Ramos (cell line): ENCODE results near the gene ADH4.

Source experiments
- in situ Hi-C: fragments of 300-500 bp; cut with MboI; formaldehyde crosslinking; loops from one replicate; pipeline ENCODE4 v1.14.3; 2022; ENCODE audit warnings: low sequenced_read_pairs; ENCODE audit not compliant: unreplicated experiment

Gene ADH4

DNA sequence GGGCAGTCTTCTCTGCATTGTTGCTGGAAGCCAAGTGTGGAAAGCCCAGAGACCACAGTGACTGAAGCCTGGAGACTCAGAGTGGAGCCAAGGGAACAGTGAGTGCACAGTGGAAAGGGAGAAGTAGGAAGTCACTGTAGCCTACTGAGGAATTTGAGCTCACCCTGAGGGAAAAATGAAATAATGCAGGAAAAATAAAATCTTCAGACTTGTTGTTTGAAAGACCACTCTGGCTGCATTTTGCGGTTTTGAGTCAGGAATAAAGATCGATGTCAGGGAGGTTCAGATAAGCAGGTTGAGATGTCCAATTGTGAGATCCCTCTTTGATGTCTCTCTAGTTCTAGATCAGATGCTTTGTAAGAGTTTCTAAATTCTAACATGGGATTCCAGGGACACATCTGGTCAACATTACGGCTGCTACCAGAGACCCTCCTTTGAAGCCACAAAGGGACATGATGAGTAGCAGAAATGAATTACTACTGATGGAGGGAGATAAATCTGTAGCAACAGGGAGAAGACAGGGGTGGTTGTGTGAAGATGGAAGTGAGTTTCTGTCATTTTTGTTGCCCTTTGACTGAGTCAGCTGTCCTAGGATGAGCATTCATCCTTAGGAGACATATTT lies 8.4 kb downstream of the ADH4 start:
- in situ Hi-C loops: no loop called here

DNA sequence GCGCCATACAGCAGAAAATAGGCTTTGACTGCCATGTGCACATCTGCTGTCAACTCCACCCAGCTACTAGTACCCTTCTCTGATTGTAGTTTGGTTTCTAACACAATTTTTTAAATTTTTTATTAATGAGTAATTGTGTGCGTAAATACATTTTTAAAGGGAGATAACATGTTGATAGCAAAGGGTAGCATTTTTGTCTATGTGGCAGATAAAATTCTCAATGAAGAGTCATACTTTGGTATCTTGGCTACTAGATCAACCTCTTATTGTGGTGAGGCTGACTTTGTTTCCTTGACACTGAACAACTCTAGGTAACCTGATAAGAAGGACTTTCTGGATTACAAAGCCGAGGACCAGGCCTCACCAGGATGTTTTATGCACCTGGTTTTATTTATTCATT lies 9.5 kb downstream of the ADH4 start:
- in situ Hi-C loops: no loop called here

DNA sequence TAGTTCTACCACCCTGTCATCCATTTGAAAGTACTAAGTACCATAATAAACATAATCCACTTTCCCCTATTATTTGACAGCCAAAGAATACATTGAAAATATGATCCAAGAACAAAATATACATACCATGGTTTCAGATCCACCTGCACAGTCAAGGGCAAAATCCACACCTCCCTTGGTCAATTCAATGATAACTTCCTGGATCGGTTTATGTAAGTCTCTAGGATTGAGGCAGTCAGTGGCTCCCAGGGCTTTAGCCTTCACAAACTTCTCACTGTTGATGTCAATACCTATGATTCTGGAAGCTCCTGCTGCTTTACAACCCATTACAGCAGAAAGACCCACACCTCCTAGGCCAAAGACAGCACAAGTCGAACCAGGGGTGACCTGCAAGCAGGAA lies 12.7 kb downstream of the ADH4 start:
- in situ Hi-C loops: no loop called here

DNA sequence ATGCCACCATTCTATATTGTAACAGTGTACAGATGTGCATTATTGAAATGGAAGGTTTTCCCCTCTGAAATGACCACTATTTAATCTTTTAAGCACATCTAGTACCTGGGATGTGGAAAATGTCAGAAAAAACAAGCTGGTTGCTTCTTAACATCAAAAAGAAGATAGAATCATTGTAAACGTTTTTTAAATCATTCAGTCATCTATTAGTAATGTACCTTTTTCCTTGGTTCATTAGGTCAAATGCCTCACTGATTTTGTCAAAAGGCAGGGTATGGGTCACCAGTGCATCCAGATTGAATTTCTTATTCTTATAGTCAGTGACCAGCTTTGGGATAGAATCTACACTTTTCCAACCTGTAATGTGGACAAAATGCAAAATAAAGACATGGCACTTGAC lies 17.7 kb downstream of the ADH4 start:
- in situ Hi-C loops: no loop called here

DNA sequence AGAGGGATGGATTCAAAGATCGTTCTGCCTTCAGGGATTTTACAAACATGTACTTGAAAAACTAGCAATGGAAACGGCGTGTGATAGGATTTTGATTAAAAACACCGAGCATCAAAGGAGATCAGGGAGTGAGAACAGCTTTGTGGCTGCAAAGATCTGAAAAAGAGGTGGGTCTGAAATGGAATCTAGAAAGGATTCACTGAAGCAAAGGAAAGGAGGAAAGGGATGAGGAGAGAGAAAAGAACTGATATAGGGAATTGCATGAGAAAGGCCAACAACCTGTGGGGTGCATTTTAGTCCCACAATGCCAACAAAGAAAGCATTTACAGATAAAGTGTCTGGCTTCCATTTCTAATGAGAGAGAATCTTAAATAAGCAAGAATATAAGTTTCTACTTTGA lies 23.1 kb downstream of the ADH4 start:
- in situ Hi-C loops: loop anchor here (25.0 kb wide), 1 partner anchor 291 kb away; no protein-coding TSS in a partner anchor

DNA sequence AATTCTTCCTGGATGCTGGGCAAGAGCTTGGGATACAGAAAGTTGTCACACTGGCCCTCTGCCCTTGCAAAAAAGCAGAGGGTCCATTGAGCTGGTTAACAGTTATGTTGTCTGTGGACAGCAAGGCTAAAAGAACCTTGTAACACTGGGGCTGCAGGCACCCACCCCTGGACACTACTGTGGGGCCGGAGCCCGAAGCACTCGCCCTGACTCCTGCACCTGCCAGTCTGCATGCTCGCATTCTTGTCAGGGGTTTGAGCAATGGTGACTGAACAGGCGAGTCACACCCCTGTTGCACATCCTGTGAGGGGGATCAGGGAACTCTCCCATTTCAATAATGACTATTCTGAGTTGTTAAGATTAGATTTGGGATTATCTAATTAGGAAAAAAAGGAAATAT lies 23.6 kb downstream of the ADH4 start:
- in situ Hi-C loops: loop anchor here (25.0 kb wide), 1 partner anchor 292 kb away; no protein-coding TSS in a partner anchor

DNA sequence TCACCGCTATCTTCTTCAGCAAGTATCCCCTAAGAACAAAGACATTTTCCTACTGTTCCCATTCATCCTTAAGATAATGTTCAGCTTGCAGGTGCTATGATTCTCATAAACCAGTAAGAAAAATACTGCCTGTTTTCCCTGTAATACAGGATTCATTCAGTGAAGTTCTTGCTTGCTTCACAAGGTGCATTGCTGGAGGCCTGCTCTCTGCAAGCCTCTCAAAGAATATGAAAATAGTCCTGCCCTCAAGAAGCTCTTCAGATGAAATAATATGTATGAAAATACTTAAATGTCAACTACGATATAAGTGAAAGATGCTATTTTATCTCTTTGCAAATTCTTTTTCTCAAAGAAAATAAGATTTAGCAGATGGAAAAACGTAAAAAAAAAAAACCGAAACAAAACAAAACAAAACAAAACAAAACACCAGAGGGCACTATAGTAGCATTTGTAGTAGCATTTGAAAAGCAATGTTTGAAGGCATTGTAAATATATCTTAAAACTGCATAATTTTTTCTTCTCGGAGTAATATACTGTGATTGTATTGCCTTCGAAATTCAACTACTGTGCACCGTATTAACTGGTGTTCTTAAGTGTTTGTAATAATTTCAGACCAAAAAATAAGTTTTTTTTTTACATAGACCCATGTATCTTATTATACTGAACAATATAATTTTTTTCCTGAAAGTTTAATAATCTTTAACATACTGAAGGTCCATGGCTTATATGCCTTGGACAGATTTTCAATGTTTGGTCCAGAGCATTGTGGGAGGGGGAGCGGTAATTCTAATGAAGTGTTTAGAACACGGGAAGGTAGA lies 26.0 kb downstream of the ADH4 start:
- in situ Hi-C loops: loop anchor here (25.0 kb wide), 1 partner anchor 294 kb away; no protein-coding TSS in a partner anchor

DNA sequence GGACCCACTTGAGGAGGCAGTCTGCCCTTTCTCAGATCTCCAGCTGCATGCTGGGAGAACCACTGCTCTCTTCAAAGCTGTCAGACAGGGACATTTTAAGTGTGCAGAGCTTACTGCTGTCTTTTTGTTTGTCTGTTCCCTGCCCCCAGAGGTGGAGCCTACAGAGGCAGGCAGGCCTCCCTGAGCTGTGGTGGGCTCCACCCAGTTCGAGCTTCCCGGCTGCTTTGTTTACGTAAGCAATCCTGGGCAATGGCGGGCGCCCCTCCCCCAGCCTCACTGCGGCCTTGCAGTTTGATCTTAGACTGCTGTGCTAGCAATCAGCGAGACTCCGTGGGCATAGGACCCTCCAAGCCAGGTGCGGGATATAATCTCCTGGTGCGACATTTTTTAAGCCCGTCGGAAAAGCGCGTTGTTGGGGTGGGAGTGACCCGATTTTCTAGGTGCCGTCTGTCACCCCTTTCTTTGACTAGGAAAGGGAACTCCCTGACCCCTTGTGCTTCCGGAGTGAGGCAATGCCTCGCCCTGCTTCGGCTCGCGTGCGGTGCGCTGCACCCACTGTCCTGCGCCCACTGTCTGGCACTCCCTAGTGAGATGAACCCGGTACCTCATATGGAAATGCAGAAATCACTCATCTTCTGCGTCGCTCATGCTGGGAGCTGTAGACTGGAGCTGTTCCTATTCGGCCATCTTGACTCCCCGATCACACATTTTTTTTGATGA lies 26.8 kb downstream of the ADH4 start:
- in situ Hi-C loops: loop anchor here (25.0 kb wide), 1 partner anchor 295 kb away; no protein-coding TSS in a partner anchor

DNA sequence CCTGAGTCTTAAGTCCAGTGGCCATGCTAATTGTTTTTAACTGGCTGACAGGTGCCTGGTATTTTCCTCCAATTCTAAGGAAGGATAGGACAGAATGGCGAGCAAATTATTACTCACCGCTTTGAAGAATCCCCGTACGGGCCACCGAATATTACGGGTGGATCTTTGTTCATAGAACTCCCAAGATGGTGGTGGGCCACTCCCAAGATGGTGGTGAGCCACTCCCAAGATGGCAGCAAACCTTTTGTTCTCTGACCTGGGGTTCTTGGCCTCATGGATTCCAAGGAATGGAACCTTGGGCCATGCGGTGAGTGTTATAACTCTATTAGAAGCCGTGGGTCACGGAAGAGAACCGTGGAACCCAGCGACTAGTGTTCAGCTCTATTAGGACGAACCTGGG lies 34.8 kb downstream of the ADH4 start:
- in situ Hi-C loops: loop anchor here (25.0 kb wide), 1 partner anchor 303 kb away; no protein-coding TSS in a partner anchor

DNA sequence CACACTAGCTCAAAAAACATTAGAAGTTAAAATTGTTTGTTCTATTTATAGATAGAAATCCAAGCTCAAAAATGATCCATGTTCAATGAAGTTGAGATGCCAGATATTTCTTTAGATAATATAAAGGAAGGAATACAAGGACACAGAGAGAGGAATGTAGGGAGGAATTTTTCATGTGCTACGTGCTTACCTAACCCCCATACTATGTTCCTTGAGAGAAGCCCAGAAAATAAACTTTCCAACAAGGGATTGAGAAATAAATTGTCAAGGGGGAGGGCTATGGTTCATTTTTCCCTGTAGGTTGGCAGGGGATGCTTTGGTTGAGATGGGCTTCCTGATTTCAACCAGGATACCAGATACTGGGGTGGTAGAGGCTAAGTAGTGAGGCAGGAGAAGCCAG lies 39.9 kb downstream of the ADH4 start:
- in situ Hi-C loops: loop anchor here (25.0 kb wide), 1 partner anchor 308 kb away; no protein-coding TSS in a partner anchor

DNA sequence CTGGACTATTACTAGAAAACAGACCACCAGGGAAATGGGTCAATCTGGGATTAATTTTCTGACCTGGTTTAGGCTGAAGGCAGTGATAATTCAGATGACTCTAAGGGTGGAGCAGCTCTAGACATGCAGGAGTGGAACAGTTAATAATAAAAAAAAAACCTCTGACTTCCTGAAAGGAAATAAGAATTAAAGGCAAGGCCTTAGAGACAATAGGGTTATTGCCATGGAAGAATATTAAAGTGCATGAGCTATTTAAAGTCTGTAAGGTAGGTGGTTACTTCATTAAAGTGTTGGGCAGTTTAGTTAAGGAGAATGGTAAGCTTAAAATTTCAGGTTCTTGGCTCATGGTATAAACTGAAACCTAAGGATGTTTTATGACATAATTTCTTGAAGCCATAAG lies 40.9 kb downstream of the ADH4 start:
- in situ Hi-C loops: loop anchor here (25.0 kb wide), 1 partner anchor 309 kb away; no protein-coding TSS in a partner anchor

DNA sequence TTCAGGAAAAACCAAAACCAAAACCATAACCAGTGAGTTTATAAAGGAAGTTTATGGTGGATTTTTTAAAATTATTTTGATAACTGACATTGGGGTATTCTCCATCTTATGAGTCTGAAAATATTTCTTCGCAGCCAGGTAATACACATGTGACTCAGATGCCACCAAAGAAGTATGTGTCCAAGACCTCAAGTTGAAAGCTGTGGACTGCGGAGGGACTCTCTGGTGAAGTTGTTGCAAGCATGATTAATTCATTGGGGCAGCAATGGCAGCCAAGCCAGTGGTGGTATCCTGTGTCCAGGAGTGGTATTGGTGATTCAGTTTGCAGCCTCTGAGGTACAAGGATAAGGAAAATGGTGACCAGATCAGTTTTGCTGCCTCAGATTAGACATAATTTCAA lies 41.5 kb downstream of the ADH4 start:
- in situ Hi-C loops: loop anchor here (25.0 kb wide), 1 partner anchor 310 kb away; no protein-coding TSS in a partner anchor

DNA sequence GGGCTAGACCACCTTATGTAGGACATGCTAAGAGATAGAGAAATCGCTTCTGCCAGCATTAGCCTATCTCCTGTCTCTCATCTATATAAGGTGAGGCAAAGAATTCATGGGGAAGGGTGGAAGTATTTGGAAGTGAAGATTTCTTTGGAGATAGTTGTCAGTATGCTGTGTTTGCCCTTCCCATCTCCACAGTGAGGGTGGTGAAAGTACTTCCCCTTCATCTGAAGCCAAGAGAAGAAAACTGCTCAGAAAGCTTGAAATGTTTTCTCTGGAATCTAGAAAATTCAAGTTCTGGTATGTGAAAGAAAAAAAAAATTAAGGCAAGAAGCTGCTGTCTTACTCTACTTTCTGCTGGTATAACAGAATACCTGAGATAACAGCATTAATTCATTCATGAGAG lies 43.2 kb downstream of the ADH4 start:
- in situ Hi-C loops: loop anchor here (25.0 kb wide), 1 partner anchor 311 kb away; no protein-coding TSS in a partner anchor

DNA sequence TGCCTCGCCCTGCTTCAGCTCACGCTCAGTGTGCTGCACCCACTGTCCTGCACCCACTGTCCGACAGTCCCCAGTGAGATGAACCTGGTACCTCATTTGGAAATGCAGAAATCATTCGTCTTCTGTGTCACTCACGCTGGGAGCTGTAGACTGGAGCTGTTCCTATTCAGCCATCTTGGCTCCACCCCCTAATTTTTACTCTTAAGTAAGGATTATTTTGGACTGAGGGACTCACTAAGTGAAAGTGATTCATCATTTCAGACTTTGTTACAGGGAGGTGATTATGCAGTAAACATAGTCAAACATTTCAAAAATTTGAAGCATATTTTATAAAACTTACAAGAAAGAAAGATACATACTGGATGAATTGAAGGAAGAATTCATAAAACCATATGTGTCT lies 44.3 kb downstream of the ADH4 start:
- in situ Hi-C loops: loop anchor here (25.0 kb wide), 2 partner anchors 312 to 712 kb away; partner anchors contain the start of gene DAPP1

DNA sequence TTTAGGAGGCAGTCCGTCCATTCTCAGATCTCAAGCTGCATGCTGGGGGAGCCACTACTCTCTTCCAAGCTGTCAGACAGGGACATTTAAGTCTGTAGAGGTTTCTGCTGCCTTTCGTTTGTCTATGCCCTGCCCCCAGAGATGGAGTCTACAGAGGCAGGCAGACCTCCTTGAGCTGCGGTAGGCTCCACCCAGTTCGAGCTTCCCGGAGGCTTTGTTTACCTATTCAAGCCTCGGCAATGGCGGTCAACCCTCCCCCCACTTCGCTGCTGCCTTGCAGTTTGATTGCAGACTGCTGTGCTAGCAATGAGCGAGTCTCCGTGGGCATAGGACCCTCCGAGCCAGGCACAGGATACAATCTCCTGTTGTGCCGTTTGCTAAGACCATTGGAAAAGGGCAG lies 44.8 kb downstream of the ADH4 start:
- in situ Hi-C loops: loop anchor here (25.0 kb wide), 1 partner anchor 713 kb away; the partner anchor contains the start of gene DAPP1

DNA sequence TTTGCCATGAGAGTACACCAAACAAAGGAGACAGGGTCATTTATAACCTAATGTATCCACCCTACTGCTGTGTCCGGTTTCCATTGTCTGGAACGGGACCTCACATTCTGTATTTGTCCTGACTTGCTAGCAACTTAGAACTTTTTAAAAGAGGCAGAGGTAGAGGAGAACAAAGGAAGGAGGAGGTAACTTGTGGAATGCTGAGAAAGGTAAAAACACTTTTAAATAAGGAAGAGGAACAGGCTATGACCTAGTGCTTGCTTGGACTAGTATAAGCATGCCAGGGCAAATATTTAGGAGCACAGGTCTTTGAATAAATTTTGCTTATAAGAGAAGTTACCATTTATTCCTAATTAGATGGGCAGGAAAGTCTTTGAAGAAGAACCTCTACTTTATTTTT lies 52.3 kb downstream of the ADH4 start:
- in situ Hi-C loops: loop anchor here (25.0 kb wide), 1 partner anchor 720 kb away; the partner anchor contains the start of gene DAPP1

DNA sequence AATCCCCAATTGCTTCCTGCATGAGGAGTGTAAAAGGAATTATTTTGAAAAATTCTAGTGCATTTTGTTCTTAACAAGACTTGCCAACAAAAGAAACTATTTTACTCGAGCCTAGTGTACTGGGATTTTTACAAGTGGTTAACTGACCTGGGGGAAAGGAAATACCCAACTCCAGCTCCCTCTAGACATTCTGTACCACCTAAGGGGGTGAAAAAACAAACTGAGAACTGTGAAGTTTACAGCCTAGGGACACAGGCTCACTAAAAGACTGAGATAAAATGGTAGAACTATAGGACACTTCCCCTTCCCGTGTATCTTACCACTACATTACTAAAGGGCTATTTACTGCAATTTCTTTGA lies 52.9 kb downstream of the ADH4 start:
- in situ Hi-C loops: loop anchor here (25.0 kb wide), 1 partner anchor 721 kb away; the partner anchor contains the start of gene DAPP1

DNA sequence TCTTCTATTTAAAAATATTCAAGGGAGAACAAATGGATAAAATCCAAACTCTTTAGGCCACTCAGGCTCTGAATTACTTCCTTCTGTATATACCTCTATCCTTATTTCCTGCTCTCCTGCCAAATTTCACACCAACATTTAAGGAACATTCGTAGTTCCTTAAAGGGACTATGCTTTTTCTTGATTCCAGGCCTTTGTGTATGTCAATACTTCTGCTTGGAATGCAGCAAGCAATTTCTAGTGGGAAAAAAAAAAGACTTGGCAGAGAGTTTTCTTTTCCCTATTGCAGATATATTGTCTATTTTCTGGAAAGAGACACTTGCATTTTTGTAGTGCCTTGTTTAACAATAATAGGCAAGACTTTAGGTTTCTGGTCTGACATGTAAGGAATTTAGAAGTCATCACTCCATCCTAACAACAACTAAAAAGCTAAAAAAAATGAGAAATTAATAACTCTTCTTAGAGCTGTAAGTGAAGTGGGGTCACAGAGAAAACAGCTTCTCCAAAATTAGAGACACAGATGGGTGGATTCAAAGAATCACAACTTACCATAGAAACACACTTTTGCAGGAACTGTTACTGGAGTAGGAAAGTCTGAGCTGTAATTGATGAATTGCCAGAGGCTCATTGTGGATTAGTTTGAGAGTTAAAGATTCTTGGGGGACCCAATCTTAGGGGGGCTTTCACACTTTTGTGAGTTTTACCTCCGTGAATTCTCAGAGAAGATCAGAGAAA lies 53.4 kb downstream of the ADH4 start:
- in situ Hi-C loops: loop anchor here (25.0 kb wide), 1 partner anchor 722 kb away; the partner anchor contains the start of gene DAPP1

DNA sequence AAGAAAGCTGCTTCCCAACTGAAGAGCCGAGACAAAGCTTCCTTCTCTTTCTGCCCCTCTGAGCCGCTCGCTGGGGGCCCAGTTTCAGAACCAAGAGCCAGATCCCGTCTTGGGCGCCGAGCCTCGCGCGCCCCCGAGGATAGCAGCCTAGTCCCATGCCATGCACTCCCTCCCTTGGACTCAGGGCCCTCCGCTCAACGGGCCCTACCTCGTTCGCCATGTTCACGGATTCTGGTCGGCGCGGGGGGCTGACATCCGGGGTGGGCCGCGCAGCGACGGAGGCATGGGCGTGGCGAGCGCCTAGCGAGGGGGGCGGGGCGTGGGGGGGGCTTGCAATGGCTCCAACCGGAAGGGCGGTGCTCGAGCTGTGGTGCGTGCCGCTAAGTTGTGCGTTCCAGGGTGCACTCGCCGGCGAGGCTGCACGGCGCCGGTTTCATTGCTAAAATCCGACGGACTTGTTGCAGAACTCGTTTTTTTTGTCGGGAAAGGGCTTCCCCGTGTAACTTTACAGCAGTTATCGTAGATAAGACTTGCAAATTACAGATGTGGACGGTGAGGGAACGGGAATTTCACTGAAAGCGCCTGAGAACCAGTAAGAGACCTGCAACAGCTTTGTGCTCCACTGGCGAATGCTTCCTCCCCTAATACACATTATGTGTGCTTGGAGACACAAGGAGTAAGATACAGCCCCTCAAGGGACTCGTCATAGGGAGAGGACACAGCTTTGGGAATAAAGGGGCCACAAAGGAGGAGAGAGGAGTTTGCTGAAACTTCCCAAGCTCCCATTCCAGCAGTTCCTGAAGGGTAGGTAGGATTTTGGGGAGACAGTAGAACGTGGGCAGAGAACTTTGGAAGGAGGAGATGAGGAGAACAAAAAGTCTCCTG lies 55.4 kb downstream of the ADH4 start, which contains the start of gene ADH5:
TSS of gene ADH5 (minus strand) at position 308 of the 885 bp plus-strand sequence. CDS start at position 220, 88 bp downstream.
- in situ Hi-C loops: loop anchor here (25.0 kb wide), 1 partner anchor 724 kb away; the partner anchor contains the start of gene DAPP1
